ENCODE results near the gene PBLD.
"Not testable (repeated sequence)": the region's sequence is repeated elsewhere in the genome, so short reads cannot be mapped to it uniquely, and the experiment has no call there.

PBLD gene

GRCh38 chr10:68330852-68331454, 1.8 kb downstream of the PBLD start:
- DNase-seq, result peak; percentile 13 to 14

- DNase-seq, result no peak
Measured at GRCh38 chr10:68329506-68329861, 3.2 kb downstream of the PBLD start.

GRCh38 chr10:68327889-68328786, 4.6 kb downstream of the PBLD start:
- no peak for DNase-seq

GRCh38 chr10:68324396-68324795, 8.3 kb downstream of the PBLD start:
- not testable (repeated sequence) for DNase-seq

GRCh38 chr10:68318331-68319059, 14.2 kb downstream of the PBLD start:
- DNase-seq, result no peak

- no peak for DNase-seq
Measured at GRCh38 chr10:68315582-68315981, 17.1 kb downstream of the PBLD start.

- not testable (repeated sequence) for DNase-seq
Measured at GRCh38 chr10:68314930-68315329, 17.8 kb downstream of the PBLD start.

GRCh38 chr10:68310531-68310930, 22.2 kb downstream of the PBLD start:
- no peak for DNase-seq

GRCh38 chr10:68305854-68306253, 26.9 kb downstream of the PBLD start:
- no peak for DNase-seq

- no peak for DNase-seq
Measured at GRCh38 chr10:68303849-68304412, 28.8 kb downstream of the PBLD start.

GRCh38 chr10:68302871-68303270, 29.9 kb downstream of the PBLD start:
- DNase-seq, result no peak

GRCh38 chr10:68302503-68302823, 30.3 kb downstream of the PBLD start:
- DNase-seq, result no peak

GRCh38 chr10:68301790-68302502, 30.8 kb downstream of the PBLD start:
- no peak for DNase-seq

- no peak for DNase-seq
Measured at GRCh38 chr10:68301301-68301700, 31.4 kb downstream of the PBLD start.

- DNase-seq, result no peak
Measured at GRCh38 chr10:68296843-68297663, 35.7 kb downstream of the PBLD start.

GRCh38 chr10:68290736-68291135, 42.0 kb downstream of the PBLD start:
- DNase-seq, result no peak

- no peak for DNase-seq
Measured at GRCh38 chr10:68288717-68289116, 44.0 kb downstream of the PBLD start.

- DNase-seq, result no peak
Measured at GRCh38 chr10:68284062-68285001, 48.4 kb downstream of the PBLD start.

GRCh38 chr10:68280758-68281157, 52.0 kb downstream of the PBLD start:
- DNase-seq, result no peak

- not testable (repeated sequence) for DNase-seq
Measured at GRCh38 chr10:68278906-68279753, 53.6 kb downstream of the PBLD start.

Measured in stimulated activated CD4-positive, alpha-beta T cell treated with anti-CD3 and anti-CD28 coated beads, Interleukin-4, amount 100 ng/mL, for 4 hours (primary cell).